Embryonic facial prominence (tissue), 1 donor: Measurements from ENCODE around the gene BABAM2.
"Not testable (repeated sequence)": the region's sequence is repeated elsewhere in the genome, so short reads cannot be mapped to it uniquely, and the experiment has no call there.

Experiments used
- DNase-seq: peaks from one replicate; pipeline ENCODE4 v3.0.0-alpha.2; 2016; ENCODE audit errors: extremely low spot score

The BABAM2 gene

DNA sequence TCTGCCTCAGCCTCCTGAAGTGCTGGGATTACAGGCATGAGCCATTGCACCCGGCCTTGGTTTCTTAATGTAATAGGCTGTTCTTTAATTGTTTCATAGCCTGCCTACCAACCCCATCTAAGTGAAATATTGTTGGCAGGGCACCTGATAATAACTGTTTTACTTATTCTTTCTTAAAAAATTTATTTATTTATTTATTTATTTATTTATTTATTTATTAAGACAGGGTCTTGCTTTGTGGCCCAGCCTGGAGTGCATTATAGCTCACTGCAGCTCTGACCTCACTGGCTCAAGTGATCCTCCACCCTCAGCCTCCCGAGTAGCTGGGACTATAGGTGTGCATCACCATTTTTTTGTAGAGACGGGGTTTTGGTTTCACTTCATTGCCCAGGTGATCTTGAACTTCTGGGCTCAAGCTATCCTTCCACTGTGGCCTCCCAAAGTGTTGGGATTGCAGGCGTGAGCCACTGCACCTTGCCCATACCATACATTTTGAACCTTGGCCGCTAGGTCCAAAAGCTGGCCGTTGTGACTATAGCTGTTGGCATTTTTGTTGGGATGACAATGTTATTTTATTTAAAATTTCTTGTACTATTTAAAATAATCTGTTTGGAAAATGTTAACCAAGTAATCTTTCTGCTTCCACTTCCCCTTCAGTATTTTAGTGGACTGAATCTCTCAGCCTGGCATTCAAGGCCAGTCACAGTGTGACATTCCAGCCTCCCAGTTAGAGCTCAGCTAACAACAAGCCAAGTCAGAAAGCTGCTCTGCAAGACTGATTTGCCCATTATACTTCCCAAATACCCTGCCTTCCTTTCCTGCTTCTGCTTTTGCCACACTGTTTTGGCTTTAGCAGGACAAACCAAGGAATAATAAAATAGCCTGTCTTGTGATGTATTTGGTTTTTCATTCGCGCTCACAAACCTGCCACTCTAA lies 52.4 kb downstream of the BABAM2 start:
- no peak for DNase-seq

DNA sequence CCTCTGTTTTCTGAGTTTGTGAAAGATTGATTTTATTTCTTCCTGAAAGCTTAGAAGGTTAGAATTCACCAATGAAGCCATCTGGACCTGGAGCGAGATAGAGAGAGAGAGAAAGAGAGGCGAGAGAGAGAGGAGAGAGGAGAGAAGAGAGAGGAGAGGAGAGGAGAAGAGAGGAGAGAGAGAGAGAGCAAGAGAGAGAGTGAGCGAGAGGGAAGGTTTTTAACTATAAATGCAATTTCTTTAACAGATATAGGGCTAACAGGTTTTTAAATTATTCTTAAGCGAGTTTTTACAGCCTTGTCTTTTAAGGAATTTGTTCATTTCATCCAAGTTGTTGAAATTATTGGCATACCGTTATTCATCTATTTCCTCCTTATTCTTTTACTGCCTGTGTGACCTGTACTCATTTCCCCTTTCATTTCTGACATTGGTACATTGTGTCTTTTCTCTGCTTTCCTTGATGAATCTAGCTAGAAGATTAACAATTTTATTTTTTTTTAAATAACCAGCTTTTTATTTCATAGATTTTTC lies 56.1 kb downstream of the BABAM2 start:
- DNase-seq = no peak

- no peak for DNase-seq
These were observed 61.5 kb downstream of the BABAM2 start for GRCh38 chr2:27952070-27952469.

- no peak for DNase-seq
These were observed 62.5 kb downstream of the BABAM2 start for GRCh38 chr2:27953077-27953476.

DNA sequence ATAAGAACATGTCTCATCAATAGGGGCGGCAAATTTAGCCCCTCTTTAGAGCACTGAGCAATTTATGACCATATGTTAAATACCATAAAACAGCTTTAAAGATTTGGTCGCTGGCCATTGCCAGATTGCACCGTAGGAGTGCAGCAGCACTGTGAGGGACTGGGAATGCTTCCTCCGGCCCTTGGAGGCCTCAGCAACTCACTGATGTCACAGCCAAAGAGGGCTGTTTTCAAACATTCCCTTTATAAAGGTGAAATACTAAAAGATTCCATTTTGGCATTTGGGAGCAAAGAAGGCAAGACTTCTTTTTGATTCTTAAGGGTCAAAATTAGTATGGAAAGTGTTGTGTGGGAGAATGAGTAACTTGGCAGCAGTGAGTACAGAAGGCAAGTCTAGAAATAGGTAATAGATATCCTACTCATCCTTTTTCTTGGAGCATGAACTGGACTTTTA lies 63.7 kb downstream of the BABAM2 start:
- no peak for DNase-seq

- no peak for DNase-seq
These were observed 64.3 kb downstream of the BABAM2 start for GRCh38 chr2:27954771-27955383.

DNA sequence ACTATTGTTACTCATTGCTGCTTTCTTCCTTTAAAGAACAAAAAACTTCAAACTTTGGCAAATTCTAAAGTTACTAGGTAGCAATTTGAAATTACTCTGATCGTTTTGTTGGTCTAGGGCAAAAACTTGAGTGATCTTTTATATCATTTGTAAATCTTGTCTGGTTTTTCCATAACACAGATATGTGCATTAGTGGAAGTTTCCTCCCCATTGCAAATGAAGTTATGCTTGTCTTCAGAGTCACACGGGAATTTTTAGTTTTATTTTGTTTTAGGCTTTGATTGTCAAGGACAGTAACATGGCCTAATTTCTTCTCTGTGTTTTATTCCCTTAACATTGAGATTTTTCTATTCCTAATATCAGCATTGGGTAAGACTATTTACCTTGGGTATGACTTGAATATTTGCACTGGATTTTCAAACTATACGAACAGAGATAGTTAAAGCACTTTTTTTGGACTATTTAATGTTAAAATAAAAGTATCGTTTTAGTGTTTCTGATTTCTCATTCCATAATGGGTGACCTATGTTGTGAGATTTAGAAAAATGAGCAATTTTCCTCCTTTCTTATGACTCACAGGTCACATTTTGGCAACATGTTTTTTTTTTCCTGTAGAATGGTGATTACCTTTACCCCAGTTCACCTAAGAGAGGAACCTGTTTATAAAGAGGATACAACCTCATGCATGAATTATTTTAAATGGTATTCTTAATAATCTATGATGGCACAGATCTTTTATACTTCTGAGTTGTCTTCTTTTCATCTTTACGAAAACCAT lies 65.0 kb downstream of the BABAM2 start:
- DNase-seq = no peak

- DNase-seq = no peak
These were observed 66.4 kb downstream of the BABAM2 start for GRCh38 chr2:27956888-27957287.

GRCh38 chr2:27958711-27959378 lies 68.3 kb downstream of the BABAM2 start:
- no peak for DNase-seq

DNA sequence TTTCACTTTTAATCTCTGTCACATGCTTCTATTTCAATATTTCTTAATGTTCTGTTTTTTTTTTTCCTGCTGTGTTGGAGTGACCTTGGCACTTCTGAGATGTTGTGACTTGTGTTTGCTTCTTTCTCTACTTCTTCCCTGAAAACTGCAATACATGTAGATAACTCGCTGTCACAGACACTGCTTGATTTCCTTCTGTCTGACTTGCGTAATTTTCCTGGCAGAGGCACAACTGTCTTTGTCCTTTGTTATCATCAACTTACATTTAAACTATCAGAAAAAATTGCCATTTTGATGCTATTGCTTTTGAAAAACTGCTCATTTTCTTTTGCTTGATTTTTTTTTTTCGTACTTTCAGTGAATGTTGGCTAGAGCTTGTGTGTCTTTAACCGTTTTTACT lies 69.0 kb downstream of the BABAM2 start:
- DNase-seq = no peak

GRCh38 chr2:27960237-27960912 lies 69.8 kb downstream of the BABAM2 start:
- DNase-seq = peak; percentile 67

DNA sequence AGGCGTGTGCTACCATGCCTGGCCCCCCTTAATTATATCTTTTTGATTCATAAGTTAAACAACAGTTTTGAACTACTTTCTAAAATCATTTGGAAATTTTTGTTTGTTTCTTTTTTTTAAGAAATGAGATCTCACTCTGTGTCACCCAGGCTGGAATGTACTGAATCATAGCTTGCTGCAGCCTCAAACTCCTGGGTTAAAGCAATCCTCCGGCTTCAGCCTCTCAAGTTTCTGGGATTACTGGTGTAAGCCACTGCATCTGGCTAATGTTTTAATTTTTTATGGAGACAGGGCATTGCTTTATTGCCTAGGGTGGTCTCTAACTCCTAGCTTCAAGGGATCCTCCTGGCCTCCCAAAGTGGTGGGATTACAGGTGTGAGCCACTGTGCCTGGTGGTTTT lies 71.5 kb downstream of the BABAM2 start:
- no peak for DNase-seq

DNA sequence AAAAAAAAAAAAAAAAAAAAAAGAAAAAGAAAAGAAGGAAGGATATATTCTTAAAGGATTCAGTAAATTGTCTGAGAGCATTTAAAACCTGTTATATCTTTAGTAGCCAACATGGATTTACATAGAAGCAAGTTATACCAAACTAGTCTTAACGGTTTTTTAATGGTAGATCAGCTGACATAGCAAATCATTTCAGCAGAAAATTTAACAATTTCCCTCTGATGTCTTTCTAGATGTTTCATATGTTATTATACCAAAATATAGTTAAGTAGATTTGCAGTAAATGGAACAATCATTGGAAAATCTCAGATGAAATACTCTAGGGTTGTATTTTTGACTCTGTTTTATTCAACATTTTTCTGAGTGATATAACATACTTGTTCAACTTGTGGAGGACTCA lies 72.9 kb downstream of the BABAM2 start:
- DNase-seq = no peak

- no peak for DNase-seq
These were observed 73.5 kb downstream of the BABAM2 start for GRCh38 chr2:27964067-27964466.

DNA sequence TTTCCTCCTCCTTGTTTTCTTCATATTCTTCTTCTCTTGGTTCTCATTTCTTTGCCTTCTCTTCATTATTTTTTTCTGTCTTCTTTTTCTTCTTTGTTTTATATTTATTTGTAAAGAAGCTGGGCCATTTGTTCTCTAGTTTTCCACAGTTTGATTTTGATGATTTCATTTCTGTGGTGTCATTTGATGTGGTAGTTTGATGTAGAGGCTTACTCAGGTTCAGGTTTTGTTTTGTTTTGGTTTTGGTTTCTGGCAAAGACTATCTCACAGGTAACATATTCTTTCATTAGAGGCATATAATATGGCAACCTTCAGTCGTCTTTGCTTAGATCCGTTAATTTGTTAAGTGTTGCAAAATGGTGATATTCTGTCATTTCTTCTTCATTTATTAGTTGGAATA lies 75.3 kb downstream of the BABAM2 start:
- no peak for DNase-seq

- no peak for DNase-seq
These were observed 75.9 kb downstream of the BABAM2 start for GRCh38 chr2:27966466-27966865.

- no peak for DNase-seq
These were observed 76.5 kb downstream of the BABAM2 start for GRCh38 chr2:27967076-27967475.

GRCh38 chr2:27968045-27968444 lies 77.5 kb downstream of the BABAM2 start:
- DNase-seq = not testable (repeated sequence)

DNA sequence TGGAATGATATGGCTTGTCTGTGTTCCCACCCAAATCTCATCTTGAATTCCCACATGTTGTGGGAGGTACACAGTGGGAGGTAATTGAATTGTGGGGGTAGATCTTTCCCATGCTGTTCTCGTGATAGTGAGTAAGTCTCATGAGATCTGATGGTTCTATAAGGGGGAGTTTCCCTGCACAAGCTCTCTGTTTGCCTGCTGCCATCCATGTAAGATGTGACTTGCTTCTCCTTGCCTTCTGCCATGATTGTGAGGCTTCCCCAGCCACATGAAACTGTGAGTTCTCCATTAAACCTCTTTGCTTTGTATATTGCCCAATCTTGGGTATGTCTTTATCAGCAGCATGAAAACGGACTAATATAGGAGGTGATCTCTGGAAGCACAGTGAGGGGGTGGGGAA lies 78.4 kb downstream of the BABAM2 start:
- not testable (repeated sequence) for DNase-seq

DNA sequence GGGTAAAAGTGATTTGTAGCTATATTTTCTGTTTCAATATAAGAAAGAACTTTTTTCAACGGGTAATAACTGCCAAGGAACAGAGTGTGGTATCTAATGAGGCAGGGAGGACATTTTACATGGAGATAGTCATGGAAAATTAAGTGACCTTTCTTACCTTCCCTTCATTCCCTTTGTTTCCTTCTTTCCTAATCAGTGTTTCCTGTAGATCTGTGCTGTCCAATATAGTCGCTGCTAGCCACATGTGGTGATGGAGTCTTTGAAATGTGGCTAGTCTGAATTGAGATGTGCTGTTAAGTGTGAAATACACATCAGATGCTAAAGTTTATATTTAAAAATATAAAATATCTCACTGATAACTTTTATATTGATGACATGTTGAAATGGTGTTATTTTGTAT lies 81.8 kb downstream of the BABAM2 start:
- DNase-seq = no peak

DNA sequence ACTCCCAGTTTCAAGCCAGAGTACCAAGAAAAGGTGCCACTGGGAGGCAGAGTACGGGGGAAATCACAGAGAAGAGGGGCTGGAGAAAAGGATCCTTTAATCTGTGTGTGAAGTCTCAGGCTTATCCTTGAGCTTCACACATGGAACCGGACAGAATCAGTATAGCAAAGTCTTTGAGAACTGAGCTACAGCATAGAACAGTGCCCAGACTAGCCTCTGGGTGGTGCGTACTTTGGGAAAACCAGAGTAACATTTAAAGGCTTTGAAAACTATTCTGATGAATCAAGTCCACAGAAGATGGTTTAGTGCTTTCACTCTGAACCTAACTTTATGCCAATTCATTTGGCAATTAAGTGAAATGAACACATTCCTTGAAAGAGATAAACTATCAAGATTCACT lies 83.1 kb downstream of the BABAM2 start:
- DNase-seq = no peak
